ES-I3 (cell line): ENCODE results near the gene NBPF1.
A peak's percentile ranks its signal among the peaks of the same experiment; 100 is the strongest.
"Not testable (repeated sequence)": the region's sequence is repeated elsewhere in the genome, so short reads cannot be mapped to it uniquely, and the experiment has no call there.

ENCODE experiments used
- H3K36me3 ChIP-seq: 2 replicates; pipeline ENCODE4 v1.6.1; 2013; ENCODE audit warnings: mild to moderate bottlenecking, low read length, control low read depth, moderate library complexity; ENCODE audit not compliant: insufficient read depth
- H3K4me1 ChIP-seq: 2 replicates; pipeline ENCODE4 v1.6.1; 2013; ENCODE audit warnings: mild to moderate bottlenecking, control low read depth, low read length; ENCODE audit not compliant: insufficient read depth
- H3K9ac ChIP-seq: 2 replicates; pipeline ENCODE4 v1.6.1; 2013; ENCODE audit warnings: low read depth, mild to moderate bottlenecking, low read length, moderate library complexity
- H3K9me3 ChIP-seq: 2 replicates; pipeline ENCODE4 v1.6.1; 2013; ENCODE audit warnings: mild to moderate bottlenecking, low read length, moderate library complexity; ENCODE audit not compliant: control insufficient read depth, insufficient read depth

The NBPF1 gene

DNA sequence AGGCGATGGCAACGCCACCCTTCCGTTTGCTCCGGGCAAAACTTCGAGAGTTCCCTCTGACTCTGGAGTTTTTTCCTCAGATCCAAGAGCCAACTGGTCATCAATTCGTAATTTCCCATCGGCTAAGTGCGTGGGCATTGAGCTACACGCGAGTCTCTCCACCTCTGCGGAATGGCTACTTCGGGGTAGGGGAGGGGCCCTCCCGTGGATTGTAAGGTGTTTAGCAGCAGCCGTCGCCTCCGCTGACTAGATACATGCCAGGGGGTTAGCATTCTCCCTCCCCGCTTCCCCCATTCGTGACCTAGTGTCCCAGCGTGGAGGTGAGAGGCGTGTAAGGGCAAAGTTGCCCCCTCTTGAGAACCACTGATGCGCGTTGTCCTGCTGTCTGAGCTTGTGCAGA lies 77.5 kb downstream of the NBPF1 start:
- not testable (repeated sequence) for H3K36me3 ChIP-seq, H3K4me1 ChIP-seq, H3K9me3 ChIP-seq
- H3K9ac ChIP-seq, result peak overlapping the region; percentile 57; the same call in 1 of the 2 replicates

DNA sequence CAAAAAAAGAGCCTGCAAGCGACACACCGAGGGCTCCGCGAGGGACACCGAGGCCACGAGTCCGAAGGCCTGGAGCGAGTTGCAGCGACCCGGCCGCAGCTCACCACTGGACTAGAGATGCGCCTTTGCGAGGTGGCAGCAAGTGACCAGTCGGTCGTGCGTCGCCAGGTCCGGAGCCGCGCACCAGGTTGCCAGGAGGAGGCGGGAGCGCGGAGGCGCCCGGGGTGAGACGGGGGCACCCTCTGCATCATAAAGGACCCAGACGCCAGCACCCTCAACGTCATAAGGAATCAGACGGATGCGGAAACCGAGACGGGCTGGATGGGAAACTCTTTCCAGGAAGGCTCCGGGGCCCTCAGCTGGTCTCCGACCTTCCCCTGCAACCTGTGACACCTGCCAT lies 77.9 kb downstream of the NBPF1 start:
- H3K36me3 ChIP-seq, H3K4me1 ChIP-seq, H3K9me3 ChIP-seq: not testable (repeated sequence)
- peak overlapping the region; percentile 57; the same call in 1 of the 2 replicates for H3K9ac ChIP-seq

DNA sequence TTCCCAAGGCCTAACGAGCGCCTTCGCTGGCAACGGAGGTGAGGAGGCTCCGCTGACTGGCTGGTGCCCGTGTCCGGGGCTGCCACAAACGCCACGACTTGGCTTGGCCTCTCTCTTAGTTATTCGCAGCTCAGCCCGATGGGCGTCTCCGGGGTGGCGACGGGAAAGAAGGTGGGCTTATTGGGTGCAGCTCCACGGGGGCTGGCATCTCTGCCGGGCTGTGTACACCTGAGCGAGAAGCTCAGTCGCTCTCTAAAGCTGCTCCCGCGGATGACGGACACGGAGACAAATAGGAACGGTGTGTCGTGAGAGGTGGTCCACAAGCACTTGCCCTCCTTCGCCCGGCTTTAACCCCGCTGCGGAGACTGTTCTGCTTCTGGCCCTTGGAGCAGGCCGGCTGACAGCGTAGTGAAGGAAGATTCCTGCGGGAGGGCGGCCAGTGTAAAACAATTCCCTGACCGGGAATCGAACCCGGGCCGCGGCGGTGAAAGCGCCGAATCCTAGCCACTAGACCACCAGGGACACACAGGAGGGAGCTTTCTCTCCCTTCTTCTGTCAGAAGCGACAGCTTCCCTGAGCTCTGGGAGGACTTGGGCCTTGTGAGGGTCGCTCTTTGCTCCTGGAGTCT lies 78.4 kb downstream of the NBPF1 start:
- peak overlapping the region; percentile 57; the same call in 1 of the 2 replicates for H3K9ac ChIP-seq
- H3K36me3 ChIP-seq, H3K4me1 ChIP-seq, H3K9me3 ChIP-seq: not testable (repeated sequence)

DNA sequence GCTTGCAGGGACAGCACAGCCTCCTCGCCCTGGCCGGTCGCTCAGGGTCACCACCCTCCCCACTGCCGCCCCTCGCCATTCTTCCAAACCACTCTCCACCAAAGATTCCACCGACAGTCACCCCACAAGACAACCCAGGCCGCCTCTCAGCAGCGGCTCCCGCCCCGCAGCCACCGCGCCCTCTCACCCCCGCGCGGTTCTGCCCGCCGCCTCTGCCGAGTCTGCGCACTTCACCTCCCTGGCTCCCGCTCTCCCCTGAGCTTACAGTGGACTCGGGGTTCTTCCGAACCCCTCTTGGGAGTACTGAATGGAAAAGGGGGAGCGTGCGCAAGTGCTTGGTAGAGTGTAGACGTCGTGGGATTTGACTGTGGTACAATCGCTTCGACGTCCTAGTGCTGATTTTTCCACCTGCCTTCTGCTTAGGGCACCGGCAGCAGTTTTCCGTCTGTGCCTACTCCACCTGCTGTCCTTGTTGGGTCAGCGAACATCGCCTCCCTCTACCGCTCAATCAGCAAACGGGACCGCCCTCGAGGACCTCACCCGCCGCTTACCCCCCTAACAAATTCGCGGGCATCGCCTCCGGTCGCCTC lies 79.0 kb downstream of the NBPF1 start:
- not testable (repeated sequence) for H3K4me1 ChIP-seq, H3K36me3 ChIP-seq, H3K9me3 ChIP-seq
- peak overlapping the region; percentile 48; the same call in 1 of the 2 replicates for H3K9ac ChIP-seq

DNA sequence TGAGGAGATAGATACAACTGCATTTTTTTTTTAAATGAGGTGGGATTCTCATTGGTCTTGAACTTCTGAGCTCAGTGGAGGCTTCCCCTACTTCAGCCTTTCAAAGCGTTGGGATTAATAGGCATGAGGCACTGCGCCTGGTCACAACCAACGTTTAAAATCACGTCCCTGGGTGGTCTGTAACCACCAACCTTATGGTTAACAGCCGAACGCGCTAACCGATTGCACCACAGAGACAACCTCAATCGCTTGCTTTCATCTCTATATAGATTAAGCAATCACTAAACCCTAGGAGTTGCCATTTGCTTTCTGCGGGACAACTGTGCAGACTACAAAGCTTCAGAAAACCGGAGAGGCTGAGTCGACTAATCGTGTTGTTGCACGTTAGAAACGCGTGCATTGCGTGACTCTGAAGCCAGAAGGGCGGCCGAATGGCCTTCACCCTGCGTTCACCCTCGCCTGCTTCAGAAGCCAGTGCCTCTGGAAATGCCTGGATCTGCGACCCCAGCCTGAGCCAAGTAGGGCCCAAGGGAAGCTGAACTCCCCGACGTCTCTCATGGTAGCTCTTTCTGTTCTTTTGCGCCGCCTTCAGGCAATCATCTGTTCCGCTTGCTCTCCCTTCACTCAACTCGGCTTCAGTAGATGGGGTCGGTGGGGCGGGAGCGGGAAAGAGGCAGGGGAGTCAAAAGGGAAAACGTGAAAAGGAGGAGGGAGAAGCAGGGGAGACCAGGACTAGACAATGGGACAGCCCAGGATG lies 81.0 kb downstream of the NBPF1 start:
- peak overlapping the region; percentile 37; the same call in 1 of the 2 replicates for H3K9ac ChIP-seq
- H3K36me3 ChIP-seq, H3K9me3 ChIP-seq, H3K4me1 ChIP-seq: not testable (repeated sequence)

DNA sequence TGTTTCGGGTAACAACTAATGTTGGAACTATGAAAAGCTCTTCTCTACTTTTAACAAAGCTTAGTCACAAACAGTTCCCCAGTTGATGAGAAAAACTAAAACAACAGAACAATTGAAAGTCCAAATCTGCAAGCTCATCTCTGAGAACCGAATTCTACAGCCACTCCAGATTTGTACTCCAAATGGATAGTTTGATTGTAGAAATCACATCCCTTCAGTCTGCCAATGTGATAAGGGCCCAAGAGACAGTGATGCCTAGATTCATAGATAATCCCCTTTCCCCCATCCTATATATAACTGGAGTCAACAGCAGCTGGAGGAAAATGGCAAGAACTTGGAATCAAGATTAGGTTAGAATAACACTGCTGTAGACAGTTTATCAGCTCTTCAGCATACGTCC lies 85.0 kb downstream of the NBPF1 start:
- not testable (repeated sequence) for H3K36me3 ChIP-seq, H3K9ac ChIP-seq, H3K4me1 ChIP-seq, H3K9me3 ChIP-seq

DNA sequence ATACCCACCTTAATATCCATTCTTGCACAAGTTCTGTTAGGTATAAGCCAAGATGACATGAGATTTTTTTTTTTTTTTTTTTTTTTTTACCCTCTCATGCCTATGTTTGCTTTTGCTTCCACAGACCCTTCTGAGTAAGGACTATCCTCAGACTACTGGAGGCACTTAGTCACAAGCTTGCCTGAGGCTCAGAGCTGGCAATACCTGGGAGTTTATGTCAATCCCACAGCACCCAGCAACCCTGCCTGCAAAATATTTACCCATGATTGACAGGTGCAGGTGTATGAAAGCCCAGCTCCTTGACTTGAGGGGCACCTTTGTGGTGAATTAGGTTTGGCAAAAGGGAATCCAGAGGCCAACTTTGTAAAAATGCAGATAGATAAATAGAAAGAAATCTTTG lies 87.6 kb downstream of the NBPF1 start:
- not testable (repeated sequence) for H3K9ac ChIP-seq, H3K4me1 ChIP-seq, H3K36me3 ChIP-seq, H3K9me3 ChIP-seq

DNA sequence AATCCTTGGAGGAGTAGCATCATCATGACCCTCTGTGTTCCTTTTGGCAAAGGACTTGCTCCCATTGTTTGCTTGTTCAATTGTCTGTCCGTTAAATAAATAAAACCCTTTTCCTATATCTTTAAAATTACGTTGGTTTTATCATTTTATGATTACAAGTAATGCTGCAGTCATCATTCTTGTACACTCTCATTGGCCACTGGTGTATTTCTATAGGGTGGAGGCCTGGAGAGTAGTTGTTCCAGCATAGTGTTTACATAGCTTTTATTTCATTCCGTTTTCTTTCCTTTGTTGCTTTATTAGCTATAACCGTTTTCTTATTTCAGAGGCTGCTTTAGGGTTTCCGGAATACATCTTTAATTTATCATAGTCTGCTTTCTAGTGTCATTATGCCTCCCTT lies 91.7 kb downstream of the NBPF1 start:
- H3K9ac ChIP-seq, result peak overlapping the region; percentile 55; the same call in 1 of the 2 replicates
- H3K9me3 ChIP-seq, H3K4me1 ChIP-seq, H3K36me3 ChIP-seq: not testable (repeated sequence)

DNA sequence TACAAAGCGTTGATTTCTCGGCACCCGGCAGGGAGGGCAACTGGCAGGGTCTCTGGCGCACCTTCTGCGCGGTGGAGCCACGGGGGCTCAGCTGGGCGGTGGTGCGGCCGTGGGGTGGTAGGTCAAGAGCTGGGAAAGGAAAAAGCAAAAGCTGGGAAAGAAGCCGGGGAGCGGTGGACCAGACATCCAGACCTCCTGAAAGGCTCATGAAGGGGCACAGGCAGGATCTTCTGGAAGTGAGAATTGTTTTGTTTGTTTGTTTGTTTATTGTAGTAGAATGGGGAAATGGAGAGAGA lies 92.1 kb downstream of the NBPF1 start:
- Histone ChIP-seq H3K36me3 (no peaks in the 10 kb centered on the region), H3K9ac (peak overlapping the region; percentile 55), H3K4me1 (no peaks in the 10 kb centered on the region), H3K9me3 (no peaks in the 10 kb centered on the region)

DNA sequence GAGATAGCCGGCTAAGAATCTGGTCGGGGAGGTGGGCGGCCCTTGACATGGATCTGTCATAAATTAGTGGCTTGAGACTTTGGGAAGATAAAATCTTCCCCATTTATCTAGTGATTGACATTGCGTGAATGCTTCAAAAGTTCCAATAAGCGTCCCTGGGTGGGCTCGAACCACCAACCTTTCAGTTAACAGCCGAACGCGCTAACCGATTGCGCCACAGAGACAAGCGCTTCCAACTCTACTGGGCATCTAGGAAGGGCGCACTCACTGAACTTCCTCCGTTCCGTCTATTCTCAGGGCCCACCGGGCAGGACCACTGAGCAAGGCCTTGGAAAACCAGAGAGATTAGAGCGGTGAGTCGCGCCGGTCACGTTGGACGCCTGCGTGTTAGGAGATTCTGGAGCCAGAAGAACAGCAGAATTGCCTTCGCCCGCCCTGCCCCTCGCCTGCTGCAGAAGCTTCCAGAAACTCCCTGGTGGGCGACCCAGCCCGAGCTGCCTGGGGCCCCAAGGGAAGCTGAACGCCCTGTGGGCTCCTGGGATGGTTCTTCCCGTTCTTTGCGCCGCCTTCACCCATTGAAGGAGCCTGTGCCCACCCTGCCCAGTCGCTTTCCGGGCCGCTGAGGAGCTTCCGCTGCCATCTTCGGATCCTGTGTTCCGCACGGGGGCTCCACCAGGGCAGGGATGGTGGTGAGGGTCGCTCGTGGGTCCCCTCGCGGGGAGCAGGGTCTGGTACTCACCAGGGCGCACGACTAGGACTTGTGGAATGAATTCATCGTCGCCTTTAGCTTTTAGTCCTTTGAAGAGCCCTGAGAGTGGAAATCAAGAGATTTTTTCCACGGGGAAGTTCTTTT lies 92.7 kb downstream of the NBPF1 start:
- H3K9ac ChIP-seq, result peak overlapping the region; percentile 55
- H3K36me3 ChIP-seq, H3K4me1 ChIP-seq, H3K9me3 ChIP-seq: not testable (repeated sequence)

DNA sequence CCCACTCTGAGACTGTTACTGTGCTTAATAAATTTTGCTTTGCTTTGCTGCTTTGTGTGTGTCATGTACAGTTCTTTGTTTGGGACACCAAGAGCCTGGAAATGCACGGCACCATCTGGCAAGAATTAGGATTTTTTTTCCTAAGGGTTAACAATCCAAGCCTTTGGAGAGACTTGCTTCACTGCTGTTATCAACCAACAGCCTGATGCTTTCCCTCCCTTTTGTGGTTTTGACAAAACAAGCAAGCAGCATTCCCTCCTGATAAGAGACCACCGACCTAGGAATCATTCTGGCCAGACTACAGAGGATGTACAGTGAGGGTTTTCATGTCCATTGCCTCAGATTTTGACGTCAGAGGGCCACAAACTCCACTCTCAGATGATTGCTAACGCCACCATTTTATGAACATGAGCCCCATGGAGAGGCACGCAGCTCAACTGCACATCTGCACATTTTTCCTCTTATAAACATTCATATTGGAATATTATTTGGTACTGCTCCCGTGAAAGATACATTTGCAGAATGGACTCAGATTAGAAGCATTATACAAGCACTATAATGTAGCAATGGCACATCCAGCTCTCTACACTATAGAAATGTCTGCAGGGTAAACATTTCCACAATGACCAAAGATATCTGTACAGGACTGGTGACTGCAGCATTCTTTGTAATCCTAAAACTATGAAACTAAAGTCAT lies 94.0 kb downstream of the NBPF1 start:
- H3K36me3 ChIP-seq, H3K9me3 ChIP-seq, H3K9ac ChIP-seq, H3K4me1 ChIP-seq: not testable (repeated sequence)

DNA sequence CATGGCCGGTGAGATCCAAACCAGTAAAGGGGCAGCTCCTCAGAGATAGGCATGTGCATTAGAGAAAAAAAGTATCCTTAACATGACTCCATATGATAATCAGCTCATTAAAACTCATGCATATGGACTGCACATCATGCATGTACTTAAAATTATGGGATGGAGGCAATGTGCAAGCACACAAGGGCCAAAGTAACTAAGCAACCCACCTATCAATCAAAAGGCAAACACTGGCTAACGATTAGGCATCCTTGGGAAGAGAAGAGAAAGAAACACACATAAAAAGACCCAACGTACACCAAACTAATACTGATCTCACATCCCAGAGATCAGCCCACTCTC lies 94.5 kb downstream of the NBPF1 start:
- H3K4me1 ChIP-seq, H3K9me3 ChIP-seq, H3K36me3 ChIP-seq, H3K9ac ChIP-seq: not testable (repeated sequence)

DNA sequence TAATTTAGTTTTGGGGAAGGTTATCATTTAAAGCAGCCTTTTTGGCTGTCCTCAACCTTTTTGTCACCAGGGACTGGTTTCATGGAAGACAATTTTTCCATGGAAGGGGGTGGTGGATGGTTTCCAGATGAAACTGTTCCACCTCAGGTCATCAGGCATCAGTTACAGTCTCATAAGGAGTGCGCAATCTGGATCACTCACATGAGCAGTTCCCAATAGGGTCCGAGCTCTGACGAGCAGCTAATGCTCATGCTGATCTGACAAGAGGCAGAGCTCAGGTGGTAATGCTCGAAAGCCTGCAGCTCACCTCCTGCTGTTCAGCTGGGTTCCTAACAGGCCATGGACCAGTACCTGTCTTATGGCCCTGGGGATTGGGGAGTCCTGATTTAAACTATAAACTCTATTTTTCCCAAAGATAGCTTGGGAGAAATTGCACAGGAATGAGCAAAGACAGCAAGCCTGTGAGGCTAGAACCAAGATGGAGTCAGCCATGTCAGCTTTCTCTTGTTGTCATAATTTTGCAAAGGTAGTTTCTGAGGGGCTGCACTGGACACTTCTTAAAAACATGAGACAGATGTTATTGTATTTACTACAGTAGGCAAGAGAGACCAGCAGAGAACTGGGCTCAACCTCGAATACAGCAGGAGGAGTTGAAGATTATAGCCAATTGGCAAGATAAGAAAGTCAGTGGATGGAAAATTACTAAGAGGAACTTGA lies 96.5 kb downstream of the NBPF1 start:
- H3K36me3 ChIP-seq, H3K9ac ChIP-seq: not testable (repeated sequence)

More for the DNA sequence above, 96.5 kb downstream of the NBPF1 start:
- not testable (repeated sequence) for H3K4me1 ChIP-seq, H3K9me3 ChIP-seq
